AG09319 (cell line): ENCODE results near the gene ELOVL2.
A peak's percentile ranks its signal among the peaks of the same experiment; 100 is the strongest.

Source experiments
- DNase-seq: peaks from one replicate; pipeline ENCODE4 v3.0.0-alpha.2; 2010; ENCODE audit warnings: low read depth; ENCODE audit errors: extremely low read depth
- CTCF ChIP-seq: IDR thresholded peaks from 2 replicates; pipeline ENCODE4 v1.5.1; 2011; ENCODE audit warnings: low read depth, mild to moderate bottlenecking, inconsistent platforms, low read length, moderate library complexity

The ELOVL2 gene

GRCh38 chr6:10951675-10952282, 92.3 kb downstream of the ELOVL2 start:
- TF ChIP-seq CTCF: peak; percentile 70
- peak; percentile 35 for DNase-seq

DNA sequence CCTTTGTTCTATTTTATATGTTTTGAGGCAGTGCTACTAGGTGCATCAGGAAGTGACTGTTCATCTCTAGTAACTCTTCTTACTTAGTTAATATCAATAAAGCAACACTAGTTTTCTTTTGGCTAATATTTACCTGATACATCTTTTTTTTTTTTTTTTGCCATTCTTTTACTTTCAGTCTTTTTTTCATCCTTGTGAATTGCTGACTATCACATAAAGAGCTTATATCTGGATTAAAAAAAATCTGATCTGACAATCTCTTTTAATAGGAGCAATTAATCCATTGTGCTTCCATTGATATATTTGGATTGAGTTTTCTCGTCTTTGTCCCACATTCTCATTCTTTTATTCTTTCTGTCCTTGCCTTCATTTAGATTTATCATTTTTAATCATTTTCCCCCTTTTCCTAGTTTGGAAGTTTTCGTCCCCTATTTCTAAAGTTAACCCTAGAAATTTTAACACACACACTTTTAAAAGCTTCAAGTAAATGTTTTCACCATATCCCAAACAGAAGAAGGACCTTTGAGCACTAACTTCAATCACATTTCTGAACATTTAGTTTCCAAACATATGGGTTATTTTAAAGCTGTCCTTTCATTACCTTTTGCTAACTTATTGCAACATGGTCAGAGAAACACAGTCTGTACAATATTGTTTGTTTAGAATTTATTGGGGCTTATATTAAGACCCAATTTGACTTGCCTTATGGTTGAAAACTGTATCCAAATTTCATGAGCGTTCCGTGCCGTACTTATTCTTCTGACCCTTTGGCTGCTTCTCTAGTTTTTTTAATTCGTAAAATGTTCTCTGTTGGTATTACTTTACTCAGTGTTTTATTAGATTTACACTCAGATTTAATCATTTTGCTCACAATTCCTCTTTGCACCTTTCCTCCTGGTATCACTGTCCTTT, 94.3 kb downstream of the ELOVL2 start:
- no peak for DNase-seq
- no peak for TF ChIP-seq CTCF

DNA sequence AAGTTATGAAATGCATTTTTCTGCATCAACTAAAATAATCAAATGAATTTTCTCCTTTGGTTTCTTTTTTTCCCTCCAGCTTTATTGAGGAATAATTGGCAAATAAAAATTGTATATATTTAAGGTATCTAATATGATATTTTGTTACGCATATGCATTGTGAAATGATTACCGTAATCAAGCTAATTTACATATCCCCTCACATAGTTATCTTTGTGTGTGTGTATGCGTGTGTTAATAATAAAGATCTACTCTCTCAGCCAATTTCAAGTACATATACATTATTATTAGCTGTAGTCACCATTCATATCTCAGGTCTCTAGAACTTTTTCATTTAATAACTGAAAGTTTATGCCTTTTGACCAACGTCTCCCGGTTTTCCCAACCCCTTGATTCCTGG, 96.1 kb downstream of the ELOVL2 start:
- DNase-seq: no peak
- TF ChIP-seq CTCF: no peak

GRCh38 chr6:10945845-10946244, 98.3 kb downstream of the ELOVL2 start:
- DNase-seq: no peak
- no peak for TF ChIP-seq CTCF

- TF ChIP-seq CTCF: no peak
- DNase-seq: no peak
Observed at GRCh38 chr6:10939840-10940239, 104.3 kb downstream of the ELOVL2 start.

DNA sequence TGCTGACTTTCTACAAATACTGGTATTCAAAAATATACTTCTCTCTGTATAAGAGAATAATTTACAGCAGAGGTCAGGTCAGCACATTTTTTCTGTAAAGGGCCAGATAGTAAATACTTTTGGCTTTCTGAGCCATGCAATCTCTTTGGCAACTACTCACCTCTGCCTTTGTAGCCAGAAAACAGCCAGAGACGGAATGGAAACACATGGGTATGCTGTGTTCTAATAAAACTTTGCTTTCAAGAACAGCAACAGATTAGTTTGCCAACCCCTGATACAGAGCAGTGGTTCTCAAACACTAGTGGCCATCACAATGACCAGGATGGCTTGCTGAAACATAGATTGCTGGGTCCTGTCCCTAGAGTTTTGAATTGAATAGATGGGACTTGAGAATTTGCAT, 111.0 kb downstream of the ELOVL2 start:
- no peak for DNase-seq
- TF ChIP-seq CTCF: no peak
